SW 1271 (cell line): ENCODE data around the gene DRC1.
A peak's percentile ranks its signal among the peaks of the same experiment; 100 is the strongest.
"Not testable (repeated sequence)": the region's sequence is repeated elsewhere in the genome, so short reads cannot be mapped to it uniquely, and the experiment has no call there.

ENCODE experiments used
- DNase-seq, 2 experiments: peaks; one replicate each; lab custom pipeline; 2025; lab: John Stamatoyannopoulos, UW

The DRC1 gene

GRCh38 chr2:26401739-26402541 lies at the start of gene DRC1:
Gene DRC1 (plus strand): TSS chr2:26401920. CDS start chr2:26401990, 70 bp downstream.
- DNase-seq: no peak

GRCh38 chr2:26352892-26353291 lies 48.8 kb upstream of the DRC1 start:
- peak in 1 of 2 experiments; percentile 30 for DNase-seq

- not testable (repeated sequence) for DNase-seq
Observed at GRCh38 chr2:26354469-26354868, 47.3 kb upstream of the DRC1 start.

GRCh38 chr2:26355038-26355995 lies 46.4 kb upstream of the DRC1 start:
- peak; percentile 83 to 95 for DNase-seq

GRCh38 chr2:26356111-26356510 lies 45.6 kb upstream of the DRC1 start:
- no peak for DNase-seq

- no peak for DNase-seq
Observed at GRCh38 chr2:26356771-26357170, 44.9 kb upstream of the DRC1 start.

GRCh38 chr2:26359886-26360473 lies 41.7 kb upstream of the DRC1 start:
- no peak for DNase-seq

GRCh38 chr2:26363323-26363722 lies 38.4 kb upstream of the DRC1 start:
- DNase-seq: no peak

- DNase-seq: no peak
Observed at GRCh38 chr2:26363958-26364357, 37.8 kb upstream of the DRC1 start.

- no peak for DNase-seq
Observed at GRCh38 chr2:26364669-26365068, 37.1 kb upstream of the DRC1 start.

GRCh38 chr2:26366957-26367356 lies 34.8 kb upstream of the DRC1 start:
- DNase-seq: no peak

- DNase-seq: not testable (repeated sequence)
Observed at GRCh38 chr2:26369664-26370063, 32.1 kb upstream of the DRC1 start.

GRCh38 chr2:26370909-26371308 lies 30.8 kb upstream of the DRC1 start:
- DNase-seq: not testable (repeated sequence)

GRCh38 chr2:26376799-26377198 lies 24.9 kb upstream of the DRC1 start:
- no peak for DNase-seq

- no peak for DNase-seq
Observed at GRCh38 chr2:26380281-26380680, 21.4 kb upstream of the DRC1 start.

- DNase-seq: no peak
Observed at GRCh38 chr2:26382564-26382963, 19.2 kb upstream of the DRC1 start.

- DNase-seq: no peak
Observed at GRCh38 chr2:26384183-26384582, 17.5 kb upstream of the DRC1 start.

GRCh38 chr2:26384597-26384996 lies 17.1 kb upstream of the DRC1 start:
- no peak for DNase-seq

- DNase-seq: no peak
Observed at GRCh38 chr2:26387189-26387588, 14.5 kb upstream of the DRC1 start.

- DNase-seq: no peak
Observed at GRCh38 chr2:26394694-26395093, 7.0 kb upstream of the DRC1 start.

- DNase-seq: no peak
Observed at GRCh38 chr2:26395394-26395793, 6.3 kb upstream of the DRC1 start.

- DNase-seq: no peak
Observed at GRCh38 chr2:26396734-26397298, 4.9 kb upstream of the DRC1 start.
